HepG2 (cell line): ENCODE data around the gene CELF4. TPM values are rescaled to one million over a fixed set of nuclear protein-coding genes. Genes with fewer than 3 reads are reported as not detected.

Source experiments
- ATAC-seq: fragments of 200-7000 bp; cut with Tn5 transposase; 3 replicates; pipeline ENCODE4 v1.9.1; 2020; ENCODE audit warnings: mild to moderate bottlenecking, moderate library complexity
- BruUV-seq: library from RNA; stranded (reverse); fragments of 400-500 nt; replicated peaks from 2 replicates; lab custom pipeline; 2021; lab: Mats Ljungman, UMichigan
- CTCF ChIA-PET: fragments of 300-600 bp; formaldehyde crosslinking; extraction: SDS; loops from one replicate; lab custom pipeline; 2021; ENCODE audit warnings: low total read pairs, inconsistent platforms, low intra/inter-chr PET ratio; lab: Yijun Ruan, JAX
- POLR2A ChIA-PET: fragments of 350-600 bp; sonication (Branson Sonifier 250); formaldehyde crosslinking; loops from one replicate; lab custom pipeline; 2020; ENCODE audit warnings: antibody characterized with exemption, inconsistent platforms; lab: Yijun Ruan, JAX
- DNase-seq: peaks from one replicate; pipeline ENCODE4 v3.0.0-alpha.2; 2015; ENCODE audit warnings: low spot score
- FAIRE-seq: peaks from 3 replicates; lab custom pipeline; 2011; peaks lifted over from hg19 to GRCh38; lab: Jason Lieb, UNC
- H2AFZ ChIP-seq: one replicate; pipeline ENCODE4 v1.6.1; 2011; ENCODE audit warnings: low read length, inconsistent platforms
- H3K27ac ChIP-seq: fragments of 300-600 bp; 3 replicates; pipeline ENCODE4 v1.8.0; 2011; ENCODE audit warnings: mixed run types, mild to moderate bottlenecking, mixed read lengths, low read length, inconsistent platforms; ENCODE audit not compliant: insufficient read depth; ENCODE audit errors: extremely low read length
- H3K27me3 ChIP-seq, 2 experiments: fragments of 200-600 bp in 1 of 2; 2 replicates in 1 of 2; 3 replicates in 1 of 2; pipeline versions ENCODE4 v1.6.0 to v1.8.0; 2011; ENCODE audit warnings: low read length in 2 of 2, mild to moderate bottlenecking in 2 of 2, moderate library complexity in 2 of 2, inconsistent platforms in 1 of 2; ENCODE audit not compliant: insufficient read depth in 2 of 2, control insufficient read depth in 1 of 2
- H3K36me3 ChIP-seq, 2 experiments: fragments of 200-600 bp in 1 of 2; replicated peaks in 1 of 2; 2 replicates in 1 of 2; 3 replicates in 1 of 2; pipeline versions ENCODE4 v1.5.1 to v1.8.0; 2011; ENCODE audit warnings: low read length in 2 of 2, inconsistent platforms in 1 of 2; ENCODE audit not compliant: insufficient read depth in 2 of 2, control insufficient read depth in 1 of 2
- H3K4me1 ChIP-seq: 2 replicates; pipeline ENCODE4 v1.5.1; 2012; ENCODE audit warnings: low read length, inconsistent platforms; ENCODE audit not compliant: insufficient read depth
- H3K4me2 ChIP-seq: 2 replicates; pipeline ENCODE4 v1.6.0; 2011; ENCODE audit warnings: low read depth, low read length, inconsistent platforms
- H3K4me3 ChIP-seq, 3 experiments: fragments of 200-600 bp in 1 of 3; sonication (generic), shearing (Covaris generic) in 1 of 3; replicated peaks in 1 of 3; 2 replicates each; pipeline ENCODE4 v1.5.1; 2011 to 2016; ENCODE audit warnings: low read length in 3 of 3, inconsistent platforms in 2 of 3, low read depth in 2 of 3, mild to moderate bottlenecking in 2 of 3, control low read depth in 1 of 3, mixed read lengths in 1 of 3; ENCODE audit not compliant: insufficient read depth in 1 of 3
- H3K79me2 ChIP-seq: one replicate; pipeline ENCODE4 v1.6.1; 2011; ENCODE audit warnings: low read length, inconsistent platforms; ENCODE audit not compliant: insufficient read depth
- H3K9ac ChIP-seq: 2 replicates; pipeline ENCODE4 v1.6.0; 2011; ENCODE audit warnings: mild to moderate bottlenecking, low read depth, low read length, inconsistent platforms; ENCODE audit not compliant: insufficient read depth
- H3K9me3 ChIP-seq: 2 replicates; pipeline ENCODE4 v1.5.1; 2012; ENCODE audit warnings: mild to moderate bottlenecking, low read length
- H4K20me1 ChIP-seq: 2 replicates; pipeline ENCODE4 v1.6.0; 2011; ENCODE audit warnings: inconsistent platforms, mild to moderate bottlenecking, low read length, moderate library complexity; ENCODE audit not compliant: insufficient read depth
- BORCS8-MEF2B ChIP-seq: sonication (generic); formaldehyde crosslinking; IDR thresholded peaks from 2 replicates; pipeline ENCODE4 v1.8.0; 2022; ENCODE audit warnings: mild to moderate bottlenecking, missing genetic modification reagents
- GFI1 ChIP-seq: sonication (generic); formaldehyde crosslinking; IDR thresholded peaks from 2 replicates; pipeline ENCODE4 v1.5.0; 2020; ENCODE audit warnings: missing genetic modification reagents, mild to moderate bottlenecking, borderline replicate concordance
- JDP2 ChIP-seq: sonication (generic); formaldehyde crosslinking; IDR thresholded peaks from 2 replicates; pipeline ENCODE4 v1.8.1; 2022; ENCODE audit warnings: missing genetic modification reagents, borderline replicate concordance
- KMT2A ChIP-seq: sonication (generic); formaldehyde crosslinking; IDR thresholded peaks from 2 replicates; pipeline ENCODE4 v1.4.0; 2020; ENCODE audit warnings: missing genetic modification reagents
- MTA1 ChIP-seq: sonication (generic); formaldehyde crosslinking; IDR thresholded peaks from 2 replicates; pipeline ENCODE4 v1.4.0; 2020; ENCODE audit warnings: missing genetic modification reagents, mild to moderate bottlenecking, borderline replicate concordance
- NCOA1 ChIP-seq: sonication (generic); formaldehyde crosslinking; IDR thresholded peaks from 2 replicates; pipeline ENCODE4 v1.9.0; 2021; ENCODE audit warnings: missing genetic modification reagents
- NFYB ChIP-seq: sonication (generic); formaldehyde crosslinking; IDR thresholded peaks from 2 replicates; pipeline ENCODE4 v1.4.0; 2020; ENCODE audit warnings: missing genetic modification reagents
- PAWR ChIP-seq: sonication (generic); formaldehyde crosslinking; IDR thresholded peaks from 2 replicates; pipeline ENCODE4 v1.4.0; 2020; ENCODE audit warnings: missing genetic modification reagents, mild to moderate bottlenecking, borderline replicate concordance
- PTBP1 ChIP-seq: fragments of 200-400 bp; formaldehyde crosslinking; IDR thresholded peaks from 2 replicates; pipeline ENCODE4 v1.6.1; 2018; ENCODE audit warnings: low read length, low read depth; ENCODE audit not compliant: poor library complexity, severe bottlenecking
- SP140L ChIP-seq: sonication (generic); formaldehyde crosslinking; IDR thresholded peaks from 2 replicates; pipeline ENCODE4 v1.4.0; 2020; ENCODE audit warnings: missing genetic modification reagents, borderline replicate concordance
- ZNF256 ChIP-seq: sonication (generic); formaldehyde crosslinking; conservative IDR thresholded peaks from 2 replicates; pipeline ENCODE4 v1.4.0; 2020; ENCODE audit warnings: missing genetic modification reagents
- ZNF879 ChIP-seq: sonication (generic); formaldehyde crosslinking; IDR thresholded peaks from 2 replicates; pipeline ENCODE4 v1.8.1; 2023; ENCODE audit warnings: missing genetic modification reagents
- WGBS: methylation state at CpG from one replicate; pipeline ENCODE4 v1.1.6; 2017; ENCODE audit warnings: low lambda C conversion rate; 5-methylcytosine and 5-hydroxymethylcytosine counted together
- in situ Hi-C: cut with HindIII; loops from 2 replicates; pipeline ENCODE4 v1.10.0; 2017; ENCODE audit warnings: low pct_unique_long_range_greater_than_20kb; ENCODE audit not compliant: extremely low pct_ligation_motif_present
- intact Hi-C: fragments of 100-400 bp; cut with micrococcal nuclease; formaldehyde crosslinking; loops from one replicate; pipeline ENCODE4 v1.10.0; 2022; ENCODE audit not compliant: unreplicated experiment
- polyA plus RNA-seq, 8 experiments: library from polyadenylated mRNA; depleted of rRNA in 3 of 8; stranded (reverse) in 7 of 8; unstranded in 1 of 8; fragments of >200 nt; fragmentation: Illumina TruSeq in 4 of 8; extraction: Trizol in 4 of 8; gene quantifications; 2 replicates each; pipeline versions ENCODE4 v1.2.1 to v1.2.3, GENCODE V29; 2011 to 2016; ENCODE audit warnings: low read depth in 4 of 8, missing spikeins in 1 of 8, mixed read lengths in 1 of 8; ENCODE audit not compliant: insufficient read depth in 1 of 8
- total RNA-seq, 5 experiments: library from RNA; depleted of rRNA; stranded (reverse); fragments of >200 nt; fragmentation: Illumina TruSeq; extraction: Trizol; gene quantifications; 2 replicates each; pipeline ENCODE4 v1.2.3, GENCODE V29; 2016; ENCODE audit warnings: low read depth in 1 of 5
- TF ChIP-seq, protein P1 (sequence below): sonication (generic); formaldehyde crosslinking; IDR thresholded peaks from 2 replicates; pipeline ENCODE4 v1.8.1; 2023; ENCODE audit warnings: mild to moderate bottlenecking, missing genetic modification reagents, borderline replicate concordance
- TF ChIP-seq, protein P2 (sequence below): IDR thresholded peaks from 2 replicates; pipeline ENCODE4 v1.6.1; 2016
- TF ChIP-seq, protein P3 (sequence below): sonication (generic); formaldehyde crosslinking; IDR thresholded peaks from 2 replicates; pipeline ENCODE4 v1.4.0; 2020; ENCODE audit warnings: missing genetic modification reagents
- TF ChIP-seq, protein P4 (sequence below): sonication (generic); formaldehyde crosslinking; IDR thresholded peaks from 2 replicates; pipeline ENCODE4 v1.4.0; 2020; ENCODE audit warnings: mild to moderate bottlenecking, missing genetic modification reagents
- TF ChIP-seq, protein P5 (sequence below): sonication (generic); formaldehyde crosslinking; IDR thresholded peaks from 2 replicates; pipeline ENCODE4 v1.8.1; 2023; ENCODE audit warnings: mild to moderate bottlenecking, moderate library complexity, missing genetic modification reagents
- TF ChIP-seq, protein P6 (sequence below): sonication (generic); formaldehyde crosslinking; conservative IDR thresholded peaks from 2 replicates; pipeline ENCODE4 v1.4.0; 2020; ENCODE audit warnings: missing genetic modification reagents

The CELF4 gene
- total and polyA plus RNA-seq, 2 of the 13 experiments (the other 11 are each of a cell fraction or from before 2014, with no cell fraction given): not detected

DNA sequence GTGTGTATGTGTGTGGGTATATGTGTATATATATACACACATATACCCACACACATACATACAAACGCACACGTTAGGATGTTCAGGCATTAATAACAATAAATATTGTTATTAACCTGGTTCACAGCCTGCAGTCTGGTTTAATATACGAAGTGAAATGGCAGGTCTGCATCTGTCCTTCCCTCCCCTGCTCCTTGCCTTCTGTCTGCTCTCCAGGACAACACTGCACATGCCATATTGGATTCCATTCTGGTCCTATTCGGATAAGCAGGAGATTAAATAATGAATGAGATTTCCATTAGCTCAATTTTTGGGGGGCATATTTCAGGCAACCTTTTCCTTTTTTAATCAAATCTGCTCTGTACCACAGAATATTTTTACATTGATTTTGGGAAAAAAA, 158.0 kb downstream of the CELF4 start:
- Histone ChIP-seq H2AFZ (no peak overlapping the region), H3K4me1 (no peaks in the 10 kb centered on the region), H3K9ac (no peak overlapping the region), H4K20me1 (no peaks in the 10 kb centered on the region), H3K36me3 (no peaks in the 10 kb centered on the region), H3K27me3 (peaks cover 1 to 23% of the 10 kb centered on the region in 2 experiments; a peak in 4 of 5 replicates)
- ATAC-seq (no peak), FAIRE-seq (no peak)
- in situ Hi-C loops: no loop called here
- CTCF ChIA-PET: no interaction called here
- TF ChIP-seq PTBP1 (no peak), MTA1 (CRISPR knock-in tag) (no peak), ZNF256 (no peak), NCOA1 (no peak), BORCS8-MEF2B (CRISPR knock-in tag) (no peak), ZNF879 (CRISPR knock-in tag) (no peak), SP140L (CRISPR knock-in tag) (no peak), PAWR (CRISPR knock-in tag) (no peak), GFI1 (CRISPR knock-in tag) (no peak), JDP2 (CRISPR knock-in tag) (no peak), KMT2A (no peak), NFYB (no peak)
- TF ChIP-seq, protein P1, sequence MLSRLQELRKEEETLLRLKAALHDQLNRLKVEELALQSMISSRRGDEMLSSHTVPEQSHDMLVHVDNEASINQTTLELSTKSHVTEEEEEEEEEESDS (CRISPR knock-in tag): no peak
- TF ChIP-seq, protein P2, sequence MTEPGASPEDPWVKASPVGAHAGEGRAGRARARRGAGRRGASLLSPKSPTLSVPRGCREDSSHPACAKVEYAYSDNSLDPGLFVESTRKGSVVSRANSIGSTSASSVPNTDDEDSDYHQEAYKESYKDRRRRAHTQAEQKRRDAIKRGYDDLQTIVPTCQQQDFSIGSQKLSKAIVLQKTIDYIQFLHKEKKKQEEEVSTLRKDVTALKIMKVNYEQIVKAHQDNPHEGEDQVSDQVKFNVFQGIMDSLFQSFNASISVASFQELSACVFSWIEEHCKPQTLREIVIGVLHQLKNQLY (CRISPR knock-in tag): no peak
- TF ChIP-seq, protein P3, sequence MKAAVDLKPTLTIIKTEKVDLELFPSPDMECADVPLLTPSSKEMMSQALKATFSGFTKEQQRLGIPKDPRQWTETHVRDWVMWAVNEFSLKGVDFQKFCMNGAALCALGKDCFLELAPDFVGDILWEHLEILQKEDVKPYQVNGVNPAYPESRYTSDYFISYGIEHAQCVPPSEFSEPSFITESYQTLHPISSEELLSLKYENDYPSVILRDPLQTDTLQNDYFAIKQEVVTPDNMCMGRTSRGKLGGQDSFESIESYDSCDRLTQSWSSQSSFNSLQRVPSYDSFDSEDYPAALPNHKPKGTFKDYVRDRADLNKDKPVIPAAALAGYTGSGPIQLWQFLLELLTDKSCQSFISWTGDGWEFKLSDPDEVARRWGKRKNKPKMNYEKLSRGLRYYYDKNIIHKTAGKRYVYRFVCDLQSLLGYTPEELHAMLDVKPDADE (CRISPR knock-in tag): no peak
- TF ChIP-seq, protein P4, sequence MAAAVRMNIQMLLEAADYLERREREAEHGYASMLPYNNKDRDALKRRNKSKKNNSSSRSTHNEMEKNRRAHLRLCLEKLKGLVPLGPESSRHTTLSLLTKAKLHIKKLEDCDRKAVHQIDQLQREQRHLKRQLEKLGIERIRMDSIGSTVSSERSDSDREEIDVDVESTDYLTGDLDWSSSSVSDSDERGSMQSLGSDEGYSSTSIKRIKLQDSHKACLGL (CRISPR knock-in tag): no peak
- TF ChIP-seq, protein P5, sequence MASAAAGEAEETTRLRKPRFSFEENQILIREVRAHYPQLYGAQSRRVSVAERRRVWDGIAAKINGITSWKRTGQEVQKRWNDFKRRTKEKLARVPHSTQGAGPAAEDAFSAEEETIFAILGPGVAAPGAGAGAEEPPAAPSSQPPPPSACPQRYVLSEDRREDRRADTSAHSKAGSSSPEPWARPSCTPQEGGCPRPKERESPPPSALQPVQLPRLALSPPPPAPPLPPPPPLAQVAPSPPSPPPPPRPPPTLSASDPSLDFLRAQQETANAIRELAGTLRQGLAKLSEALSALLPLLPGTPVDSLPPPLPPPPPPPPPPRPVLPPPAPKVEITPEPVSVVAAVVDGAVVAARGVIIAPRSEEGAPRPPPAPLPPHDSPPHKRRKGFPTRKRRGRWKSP (CRISPR knock-in tag): no peak
- TF ChIP-seq, protein P6, sequence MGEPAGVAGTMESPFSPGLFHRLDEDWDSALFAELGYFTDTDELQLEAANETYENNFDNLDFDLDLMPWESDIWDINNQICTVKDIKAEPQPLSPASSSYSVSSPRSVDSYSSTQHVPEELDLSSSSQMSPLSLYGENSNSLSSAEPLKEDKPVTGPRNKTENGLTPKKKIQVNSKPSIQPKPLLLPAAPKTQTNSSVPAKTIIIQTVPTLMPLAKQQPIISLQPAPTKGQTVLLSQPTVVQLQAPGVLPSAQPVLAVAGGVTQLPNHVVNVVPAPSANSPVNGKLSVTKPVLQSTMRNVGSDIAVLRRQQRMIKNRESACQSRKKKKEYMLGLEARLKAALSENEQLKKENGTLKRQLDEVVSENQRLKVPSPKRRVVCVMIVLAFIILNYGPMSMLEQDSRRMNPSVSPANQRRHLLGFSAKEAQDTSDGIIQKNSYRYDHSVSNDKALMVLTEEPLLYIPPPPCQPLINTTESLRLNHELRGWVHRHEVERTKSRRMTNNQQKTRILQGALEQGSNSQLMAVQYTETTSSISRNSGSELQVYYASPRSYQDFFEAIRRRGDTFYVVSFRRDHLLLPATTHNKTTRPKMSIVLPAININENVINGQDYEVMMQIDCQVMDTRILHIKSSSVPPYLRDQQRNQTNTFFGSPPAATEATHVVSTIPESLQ: no peak
- TF ChIP-seq, all 625 proteins: peak for 0
- Histone ChIP-seq H3K9me3 (no peaks in the 10 kb centered on the region), H3K27ac (no peak overlapping the region), H3K4me3 (no peak overlapping the region), H3K4me2 (no peak overlapping the region), H3K79me2 (no peaks in the 10 kb centered on the region)
- no peak for DNase-seq
- WGBS: 7% methylated on average over 4 of the region's 4 CpGs
- intact Hi-C loops: no loop called here
- POLR2A ChIA-PET: no interaction called here
- BruUV-seq: no TSS peak
